Tibial nerve (tissue), 4 donors: ENCODE measurements around the gene SRPK2.

Experiments
- CTCF ChIP-seq, 5 experiments: fragments of 200-600 bp in 3 of 5; fragments of 450-650 bp in 2 of 5; sonication (generic) in 3 of 5; IDR thresholded peaks; one replicate each; pipeline ENCODE4 v1.5.1; 2016 to 2019; ENCODE audit warnings: antibody characterized with exemption in 5 of 5, mild to moderate bottlenecking in 3 of 5, moderate library complexity in 2 of 5
- EP300 ChIP-seq, 2 donors: sonication (generic); formaldehyde crosslinking; IDR thresholded peaks; one replicate each; pipeline ENCODE4 v1.6.1; 2017; ENCODE audit warnings: antibody characterized with exemption in 2 of 2, mild to moderate bottlenecking in 1 of 2
- POLR2A ChIP-seq, 2 donors: fragments of 450-650 bp; IDR thresholded peaks; one replicate each; pipeline ENCODE4 v1.6.1; 2017; ENCODE audit warnings: antibody characterized with exemption in 2 of 2, mild to moderate bottlenecking in 2 of 2, moderate library complexity in 2 of 2

DNA sequence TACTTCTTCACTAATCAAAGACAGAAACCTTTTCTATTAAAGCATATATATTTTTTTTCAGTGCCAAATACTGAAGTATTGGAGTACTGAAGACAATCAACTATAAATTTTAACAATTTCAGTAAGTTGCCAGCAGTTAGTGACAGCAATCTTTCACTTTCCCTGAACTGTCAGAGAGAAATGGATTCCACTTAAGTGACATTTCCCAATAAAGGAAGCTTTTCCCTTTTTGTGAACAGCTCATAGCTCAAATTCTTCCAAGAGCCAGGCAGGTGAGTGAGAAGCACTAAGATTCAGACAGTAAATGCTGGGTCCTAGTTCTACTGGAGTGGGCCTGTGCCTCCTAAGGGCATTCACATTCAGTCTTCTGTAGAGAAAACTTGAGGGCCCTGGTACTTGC is 142.0 kb downstream of the SRPK2 start:
- no peak for TF ChIP-seq POLR2A (IDR thresholded peaks at IDR 0.05)
- no peak for TF ChIP-seq CTCF (IDR thresholded peaks at IDR 0.05)
- TF ChIP-seq EP300 (IDR thresholded peaks at IDR 0.05) = no peak
